Upper lobe of left lung (tissue), 6 donors: ENCODE data around the gene FPGS. TPM values are rescaled to one million over a fixed set of nuclear protein-coding genes. Genes with fewer than 3 reads are reported as not detected.

Experiments
- ATAC-seq, 2 donors: fragments of 200-7000 bp; cut with Tn5 transposase; one replicate each; pipeline ENCODE4 v1.9.1; 2022; ENCODE audit warnings: mild to moderate bottlenecking in 2 of 2, moderate library complexity in 2 of 2; ENCODE audit not compliant: low FRiP score in 2 of 2
- DNase-seq, 2 donors: peaks; one replicate each; pipeline ENCODE4 v3.0.0-alpha.2; 2019 to 2020
- H3K27ac ChIP-seq, 4 donors: fragments of 200-600 bp; sonication (generic); one replicate each; pipeline ENCODE4 v1.5.1; 2016 to 2019
- H3K27me3 ChIP-seq, 4 donors: fragments of 200-600 bp; sonication (generic); one replicate each; pipeline ENCODE4 v1.5.1; 2017 to 2019
- H3K36me3 ChIP-seq, 4 donors: fragments of 200-600 bp; sonication (generic); one replicate each; pipeline ENCODE4 v1.5.1; 2016 to 2019
- H3K4me1 ChIP-seq, 4 donors: fragments of 200-600 bp; sonication (generic); one replicate each; pipeline ENCODE4 v1.5.1; 2018 to 2019
- H3K4me3 ChIP-seq, 4 donors: fragments of 200-600 bp; sonication (generic); one replicate each; pipeline ENCODE4 v1.5.1; 2017 to 2019; ENCODE audit warnings: mild to moderate bottlenecking in 2 of 4, moderate library complexity in 1 of 4
- H3K9me3 ChIP-seq, 4 donors: fragments of 200-600 bp; sonication (generic); one replicate each; pipeline ENCODE4 v1.5.1; 2018 to 2019
- EP300 ChIP-seq, 4 donors: sonication (generic); formaldehyde crosslinking; IDR thresholded peaks; one replicate each; pipeline ENCODE4 v1.5.1; 2017; ENCODE audit warnings: antibody characterized with exemption in 4 of 4, control low read depth in 2 of 4
- POLR2A ChIP-seq, 4 donors: fragments of 450-650 bp; IDR thresholded peaks; one replicate each; pipeline ENCODE4 v1.5.1; 2016 to 2017; ENCODE audit warnings: antibody characterized with exemption in 4 of 4, mild to moderate bottlenecking in 2 of 4
- POLR2AphosphoS5 ChIP-seq, 2 donors: sonication (generic); formaldehyde crosslinking; IDR thresholded peaks; one replicate each; pipeline ENCODE4 v1.5.1; 2017; ENCODE audit warnings: antibody characterized with exemption in 2 of 2
- WGBS, 2 donors: methylation state at CpG; one replicate each; pipeline ENCODE4 v1.1.5; 2017 to 2018; 5-methylcytosine and 5-hydroxymethylcytosine counted together
- total RNA-seq, 6 donors: library from RNA; depleted of rRNA in 4 of 6; stranded (reverse); fragments of >200 nt in 4 of 6; gene quantifications; one replicate each; pipeline versions ENCODE4 v1.1.0 to v1.2.1, GENCODE V29; 2016 to 2021
- TF ChIP-seq, protein P1 (sequence below), 6 experiments: fragments of 450-650 bp in 4 of 6; fragments of 200-600 bp in 2 of 6; sonication (generic) in 2 of 6; IDR thresholded peaks; one replicate each; pipeline ENCODE4 v1.5.1; 2016 to 2019; ENCODE audit warnings: antibody characterized with exemption in 6 of 6
- donor health status: DM: no; HTN: no; CAD: no; lungs with moderate emphysema.
- donor health status: DM: no; HTN: yes; CAD: no; lungs with severe emphysema.

The FPGS gene
- total RNA-seq, 6 donors from 2014 or later, result 85.1 to 337 (median 95.5) TPM

DNA sequence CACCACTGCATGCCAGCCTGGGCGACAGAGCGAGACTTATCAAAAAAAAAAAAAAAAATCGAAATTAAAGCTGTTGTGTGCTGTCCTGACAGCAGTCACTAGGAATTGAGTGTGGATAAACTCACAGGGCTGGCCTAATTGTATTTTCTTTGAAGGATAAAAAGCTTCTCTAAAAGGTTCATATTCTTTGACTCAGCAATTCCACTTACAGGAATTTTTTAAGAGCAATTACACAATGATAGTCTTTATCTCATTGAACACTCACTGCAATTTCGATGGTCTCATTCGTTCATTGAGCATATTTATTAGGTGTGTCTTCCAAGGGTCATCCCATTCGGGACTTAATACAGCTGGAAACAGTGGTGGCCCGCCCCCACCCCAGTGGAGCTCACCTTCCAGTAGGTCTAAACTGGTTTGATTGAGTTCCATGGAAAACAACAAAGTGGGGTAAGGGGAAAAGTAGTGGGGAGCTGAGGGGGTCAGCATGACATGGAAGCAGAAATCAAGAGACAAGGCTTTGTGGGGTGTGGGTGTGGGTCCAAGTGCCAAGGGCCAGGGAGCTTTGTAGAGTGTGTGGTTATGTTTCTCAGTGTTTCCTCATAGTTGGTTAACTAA lies 10.2 kb upstream of the FPGS start:
- Histone ChIP-seq H3K4me1 (peaks cover 28 to 66% (median 44%) of the 10 kb centered on the region in 4 donors), H3K36me3 (peaks cover 36 to 68% (median 56%) of the 10 kb centered on the region in 4 donors), H3K27ac (peak overlapping the region in 2 of 4 donors; percentile 44 to 60), H3K9me3 (no peaks in the 10 kb centered on the region), H3K4me3 (no peak overlapping the region), H3K27me3 (no peaks in the 10 kb centered on the region)
- DNase-seq, result no peak
- no peak for TF ChIP-seq POLR2A (IDR thresholded peaks at IDR 0.05)
- 68 to 75% methylated on average over 7 of the region's 7 CpGs for WGBS, 2 donors
- no peak for ATAC-seq

DNA sequence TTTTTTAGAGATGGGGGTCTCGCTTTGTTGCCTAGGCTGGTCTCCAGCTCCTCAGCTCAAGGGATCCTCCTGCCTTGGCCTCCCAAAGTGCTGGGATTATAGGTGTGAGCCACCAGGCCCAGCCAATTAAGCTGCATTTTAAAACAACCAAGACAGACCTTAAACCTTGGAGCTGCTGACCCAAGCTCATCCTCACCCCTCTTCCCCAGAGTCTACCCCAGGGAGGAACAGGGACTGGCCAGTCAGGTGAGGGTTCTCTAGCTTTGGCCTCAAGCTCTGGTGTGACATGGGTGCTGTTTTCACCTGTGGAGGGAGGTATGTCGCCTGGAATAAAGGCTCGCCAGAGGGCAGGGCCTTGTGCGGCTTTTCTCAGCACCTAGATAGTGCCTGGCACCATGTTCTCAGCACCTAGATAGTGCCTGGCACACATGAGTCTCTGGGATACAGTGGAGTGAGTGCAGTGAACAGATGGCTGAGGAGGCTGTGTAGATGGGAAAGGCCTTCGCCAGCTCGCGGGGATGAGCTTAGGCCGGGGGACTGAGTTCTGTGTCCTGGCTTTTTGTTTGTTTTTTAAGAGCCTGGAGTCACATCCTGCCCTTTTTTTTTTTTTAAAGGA lies 9.5 kb upstream of the FPGS start:
- H3K27ac ChIP-seq, result peak overlapping the region in 3 of 4 donors; percentile 44 to 73 (median 60)
- WGBS, 2 donors, result 69 to 85% methylated on average over 8 of the region's 8 CpGs
- no peaks in the 10 kb centered on the region for H3K9me3 ChIP-seq
- TF ChIP-seq, protein P1, sequence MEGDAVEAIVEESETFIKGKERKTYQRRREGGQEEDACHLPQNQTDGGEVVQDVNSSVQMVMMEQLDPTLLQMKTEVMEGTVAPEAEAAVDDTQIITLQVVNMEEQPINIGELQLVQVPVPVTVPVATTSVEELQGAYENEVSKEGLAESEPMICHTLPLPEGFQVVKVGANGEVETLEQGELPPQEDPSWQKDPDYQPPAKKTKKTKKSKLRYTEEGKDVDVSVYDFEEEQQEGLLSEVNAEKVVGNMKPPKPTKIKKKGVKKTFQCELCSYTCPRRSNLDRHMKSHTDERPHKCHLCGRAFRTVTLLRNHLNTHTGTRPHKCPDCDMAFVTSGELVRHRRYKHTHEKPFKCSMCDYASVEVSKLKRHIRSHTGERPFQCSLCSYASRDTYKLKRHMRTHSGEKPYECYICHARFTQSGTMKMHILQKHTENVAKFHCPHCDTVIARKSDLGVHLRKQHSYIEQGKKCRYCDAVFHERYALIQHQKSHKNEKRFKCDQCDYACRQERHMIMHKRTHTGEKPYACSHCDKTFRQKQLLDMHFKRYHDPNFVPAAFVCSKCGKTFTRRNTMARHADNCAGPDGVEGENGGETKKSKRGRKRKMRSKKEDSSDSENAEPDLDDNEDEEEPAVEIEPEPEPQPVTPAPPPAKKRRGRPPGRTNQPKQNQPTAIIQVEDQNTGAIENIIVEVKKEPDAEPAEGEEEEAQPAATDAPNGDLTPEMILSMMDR (IDR thresholded peaks at IDR 0.05), result no peak
- no peak for TF ChIP-seq EP300 (IDR thresholded peaks at IDR 0.05)
- TF ChIP-seq POLR2AphosphoS5 (IDR thresholded peaks at IDR 0.05), result no peak
- no peak for TF ChIP-seq POLR2A (IDR thresholded peaks at IDR 0.05)
- H3K27me3 ChIP-seq, result no peaks in the 10 kb centered on the region
- peaks cover 29 to 61% (median 49%) of the 10 kb centered on the region in 4 donors for H3K36me3 ChIP-seq
- H3K4me3 ChIP-seq, result no peak overlapping the region
- DNase-seq (no peak), ATAC-seq (no peak)
- H3K4me1 ChIP-seq, result peaks cover 23 to 60% (median 41%) of the 10 kb centered on the region in 4 donors

DNA sequence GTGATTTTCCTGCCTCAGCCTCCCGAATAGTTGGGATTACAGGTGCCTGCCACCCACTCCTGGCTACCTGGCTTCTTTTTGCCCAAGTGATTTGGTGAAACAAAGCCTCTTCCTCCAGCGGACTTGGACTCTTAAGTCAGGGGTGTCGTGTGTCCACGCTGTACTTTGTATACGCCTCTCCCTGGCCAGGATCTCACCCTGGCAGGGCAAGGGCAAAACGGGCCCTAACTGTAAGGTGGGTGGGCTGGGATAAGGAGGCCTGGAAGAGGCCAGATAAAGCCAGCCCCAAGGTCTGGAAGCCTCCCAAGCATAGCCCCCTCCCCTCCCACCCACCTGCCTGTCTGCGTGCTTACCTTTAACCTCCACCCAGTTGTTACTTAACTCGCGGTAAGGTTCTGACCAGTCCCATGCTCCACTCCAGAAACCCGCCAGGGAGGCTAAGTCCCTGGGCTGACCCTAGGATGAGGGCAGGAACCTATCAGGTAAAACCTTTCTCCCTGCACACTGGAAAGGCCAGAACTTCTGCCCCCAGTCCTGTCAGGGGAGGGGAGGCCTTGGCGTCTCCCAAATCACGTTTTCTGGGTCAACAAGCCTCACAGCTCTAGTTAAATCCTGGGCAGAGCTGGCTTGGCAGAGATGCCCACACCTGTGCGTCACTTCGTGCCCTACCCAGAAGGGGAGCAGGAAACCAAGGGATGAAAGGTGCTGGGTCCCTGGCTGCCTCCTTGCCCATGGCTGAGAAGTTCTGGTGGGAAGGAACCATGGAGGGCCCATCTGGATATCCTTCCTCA lies 8.5 kb upstream of the FPGS start:
- H3K36me3 ChIP-seq, result peaks cover 19 to 51% (median 39%) of the 10 kb centered on the region in 4 donors
- no peaks in the 10 kb centered on the region for H3K27me3 ChIP-seq
- no peaks in the 10 kb centered on the region for H3K9me3 ChIP-seq
- H3K4me1 ChIP-seq, result peaks cover 23 to 52% (median 41%) of the 10 kb centered on the region in 4 donors
- TF ChIP-seq, protein P1 (IDR thresholded peaks at IDR 0.05), result no peak
- no peak for TF ChIP-seq POLR2A (IDR thresholded peaks at IDR 0.05)
- TF ChIP-seq POLR2AphosphoS5 (IDR thresholded peaks at IDR 0.05), result no peak
- TF ChIP-seq EP300 (IDR thresholded peaks at IDR 0.05), result no peak
- H3K4me3 ChIP-seq, result no peak overlapping the region
- DNase-seq, result peak in 1 of 2 donors; percentile 69
- 65 to 74% methylated on average over 13 to 14 of the region's 14 CpGs for WGBS, 2 donors
- peak in 1 of 2 donors; percentile 81 for ATAC-seq
- H3K27ac ChIP-seq, result peak overlapping the region; percentile 58 to 74 (median 71)

DNA sequence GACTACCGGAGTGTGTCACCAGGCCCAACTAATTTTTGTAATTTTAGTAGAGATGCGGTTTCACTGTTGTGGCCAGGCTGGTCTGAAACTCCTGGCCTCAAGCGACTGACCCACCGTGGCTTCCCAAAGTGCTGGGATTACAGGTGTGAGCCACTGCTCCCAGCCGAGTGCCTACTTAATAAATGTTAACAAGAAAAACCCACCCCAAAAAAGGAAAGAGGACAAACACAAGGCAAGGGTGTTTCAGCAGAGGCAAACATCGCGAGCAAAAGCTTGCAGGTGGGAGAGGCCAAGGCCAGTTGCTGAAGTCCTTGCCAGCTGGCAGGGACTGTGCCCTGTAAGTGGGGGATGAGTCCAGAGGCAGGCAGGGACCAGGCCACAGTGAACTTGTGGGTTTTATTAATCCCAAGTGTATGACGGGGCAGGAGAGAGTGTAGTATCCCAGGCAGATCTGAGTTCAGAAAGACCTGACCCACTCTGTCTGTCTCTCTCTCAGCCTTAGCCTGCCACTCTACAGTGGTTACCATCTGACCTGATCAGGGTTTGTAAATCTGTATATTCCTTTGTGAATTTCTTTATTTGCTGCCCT lies 6.4 kb upstream of the FPGS start:
- peak in 1 of 2 donors; percentile 22 for TF ChIP-seq POLR2AphosphoS5 (IDR thresholded peaks at IDR 0.05)
- no peak for TF ChIP-seq POLR2A (IDR thresholded peaks at IDR 0.05)
- Histone ChIP-seq H3K9me3 (no peaks in the 10 kb centered on the region), H3K27me3 (no peaks in the 10 kb centered on the region), H3K36me3 (peaks cover 4 to 30% (median 18%) of the 10 kb centered on the region in 4 donors), H3K4me3 (no peak overlapping the region), H3K4me1 (peaks cover 26 to 48% (median 36%) of the 10 kb centered on the region in 4 donors), H3K27ac (peak overlapping the region in 2 of 4 donors; percentile 52 to 69)
- ATAC-seq, result peak; percentile 41 to 54
- 36 to 48% methylated on average over 7 to 8 of the region's 8 CpGs for WGBS, 2 donors
- peak in 1 of 2 donors; percentile 79 for DNase-seq

DNA sequence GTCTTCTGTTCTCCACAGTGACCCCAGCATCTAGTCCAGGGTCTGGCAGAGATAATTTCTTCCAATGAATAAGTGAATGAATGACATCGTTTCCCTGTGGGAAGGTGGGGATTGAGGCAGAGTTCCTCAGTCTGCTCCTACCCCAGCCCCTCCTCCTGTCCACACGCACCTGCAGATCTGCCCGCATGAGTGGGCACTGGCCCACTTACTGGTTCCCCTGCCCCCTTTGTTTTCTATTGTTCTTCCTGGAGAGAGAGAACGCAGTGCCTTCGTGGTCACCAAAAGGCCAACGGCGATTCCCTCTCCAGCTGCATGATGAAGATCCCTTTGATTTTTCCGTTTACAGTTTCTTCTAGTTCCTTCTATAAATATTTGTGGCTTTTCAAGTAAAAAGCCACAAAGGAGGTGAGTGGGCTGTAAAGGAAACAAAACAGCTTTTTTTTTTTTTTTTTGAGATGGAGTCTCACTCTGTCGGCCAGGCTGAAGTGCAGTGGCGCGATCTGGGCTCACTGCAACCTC lies 5.8 kb upstream of the FPGS start:
- DNase-seq (no peak), ATAC-seq (no peak)
- no peaks in the 10 kb centered on the region for H3K27me3 ChIP-seq
- WGBS, 2 donors, result 15 to 23% methylated on average over 11 of the region's 11 CpGs
- no peaks in the 10 kb centered on the region for H3K9me3 ChIP-seq
- peaks cover 0 to 24% (median 12%) of the 10 kb centered on the region in 4 donors for H3K36me3 ChIP-seq
- H3K4me1 ChIP-seq, result peaks cover 32 to 53% (median 41%) of the 10 kb centered on the region in 4 donors
- H3K4me3 ChIP-seq, result no peak overlapping the region
- H3K27ac ChIP-seq, result peak overlapping the region in 2 of 4 donors; percentile 52 to 69
- TF ChIP-seq POLR2A (IDR thresholded peaks at IDR 0.05), result no peak
- TF ChIP-seq EP300 (IDR thresholded peaks at IDR 0.05), result no peak
- TF ChIP-seq POLR2AphosphoS5 (IDR thresholded peaks at IDR 0.05), result no peak
- TF ChIP-seq, protein P1 (IDR thresholded peaks at IDR 0.05), result no peak
